ENCODE measurements around the gene ATP8A2.
A peak's percentile ranks its signal among the peaks of the same experiment; 100 is the strongest.

Gene ATP8A2

GRCh38 chr13:25729201-25729600 is 357.4 kb downstream of the ATP8A2 start:
- no peak for DNase-seq (ENCODE audit: low read depth, low spot score)

DNA sequence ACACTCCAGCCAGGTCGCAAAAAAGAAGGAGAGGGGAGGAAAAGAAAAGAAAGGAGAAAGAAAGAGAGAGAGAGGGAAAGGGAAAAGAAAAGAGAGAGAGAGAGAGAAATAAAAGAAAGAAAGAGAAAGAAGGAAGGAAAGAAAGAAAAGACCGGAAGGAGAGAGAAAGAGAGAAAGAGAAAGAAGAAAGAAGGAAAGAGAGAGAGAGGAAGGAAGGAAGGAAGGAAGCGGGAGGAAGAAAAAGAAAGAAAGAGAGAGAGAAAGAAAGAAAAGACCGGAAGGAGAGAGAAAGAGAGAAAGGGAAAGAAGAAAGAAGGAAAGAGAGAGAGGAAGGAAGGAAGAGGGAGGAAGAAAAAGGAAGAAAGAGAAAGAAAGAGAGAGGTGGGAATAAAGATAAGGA is 359.3 kb downstream of the ATP8A2 start:
- no peak for DNase-seq (ENCODE audit: low read depth, low spot score)

- DNase-seq (ENCODE audit: low read depth, low spot score) = no peak
Observed at GRCh38 chr13:25731536-25731935, 359.8 kb downstream of the ATP8A2 start.

DNA sequence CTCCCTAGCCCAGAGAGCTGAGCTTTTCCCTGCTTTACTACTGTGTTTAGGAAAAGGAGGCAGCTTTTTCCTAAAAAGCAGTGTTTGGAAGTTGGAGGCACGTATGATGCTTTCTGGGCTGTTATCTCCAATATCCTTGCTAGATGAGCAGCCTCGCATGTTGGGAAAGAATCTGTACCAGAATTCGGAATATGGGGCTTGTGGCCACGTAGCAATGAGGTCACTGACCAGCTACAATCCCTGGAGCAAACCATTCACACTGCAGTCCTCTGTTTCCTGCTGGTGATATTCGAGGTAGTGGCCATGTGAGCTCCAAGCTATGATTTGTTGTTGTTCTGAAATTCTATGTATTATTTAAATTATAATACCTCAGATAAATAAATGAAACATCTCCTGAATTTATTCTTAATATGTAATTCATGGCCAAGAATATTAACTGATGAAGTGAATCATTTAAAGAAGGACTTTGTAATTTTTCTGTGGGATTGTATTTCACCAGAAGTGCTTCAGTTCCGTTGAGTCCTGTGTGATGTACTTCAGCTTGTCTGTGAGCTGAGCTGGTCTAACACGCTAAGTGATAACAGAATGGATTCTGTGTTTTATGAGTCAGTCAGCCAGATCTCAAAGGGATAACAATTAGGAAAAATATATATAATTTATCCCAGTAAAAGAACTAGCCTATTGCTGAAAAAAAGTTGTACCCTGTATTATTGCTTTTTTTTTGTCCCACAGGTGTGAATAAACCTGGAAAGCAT is 360.5 kb downstream of the ATP8A2 start:
- no peak for DNase-seq (ENCODE audit: low read depth, low spot score)

GRCh38 chr13:25733001-25733491 is 361.3 kb downstream of the ATP8A2 start:
- DNase-seq (ENCODE audit: low read depth, low spot score) = peak; percentile 40

- DNase-seq (ENCODE audit: low read depth, low spot score) = no peak
Observed at GRCh38 chr13:25733696-25734435, 362.1 kb downstream of the ATP8A2 start.

DNA sequence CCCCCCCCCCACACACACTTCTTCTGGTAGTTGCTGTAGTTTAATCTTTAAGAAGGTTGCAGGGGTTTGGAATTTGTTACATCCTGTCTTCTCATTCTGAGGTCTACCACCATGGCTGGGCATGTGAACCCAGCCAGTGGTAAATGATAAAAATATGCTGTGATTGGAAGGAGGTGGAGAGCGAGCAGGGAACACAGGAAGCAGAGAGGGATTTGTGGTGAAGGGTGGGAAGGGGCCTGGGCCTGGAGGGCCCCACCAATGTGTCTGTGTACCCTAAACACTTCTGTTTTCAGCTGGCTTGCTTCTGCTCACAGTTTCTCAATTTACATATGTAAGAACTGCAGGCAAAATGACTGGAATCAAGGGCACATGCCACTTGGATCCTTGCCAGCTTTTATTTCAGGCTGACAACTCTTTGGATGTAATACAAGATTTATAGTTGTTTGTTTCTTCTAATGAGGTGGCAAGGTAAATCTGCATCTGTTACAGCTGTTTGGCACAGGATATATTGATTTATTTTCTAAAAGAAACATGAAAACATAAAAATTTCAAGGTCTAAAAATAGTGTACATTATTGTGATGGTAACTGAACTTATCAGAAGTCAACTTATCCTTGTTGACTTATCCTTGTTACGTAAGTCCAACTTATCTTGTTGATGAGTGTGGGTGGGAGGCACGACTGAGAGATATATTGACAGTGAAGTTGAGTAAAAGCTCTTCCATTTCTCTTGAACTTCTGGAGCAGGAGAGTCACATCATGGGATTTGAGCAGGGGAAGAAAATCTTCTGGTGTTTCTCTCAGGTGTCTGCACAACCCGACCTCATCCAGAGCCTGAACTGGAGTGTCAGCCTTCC is 366.8 kb downstream of the ATP8A2 start:
- no peak for DNase-seq (ENCODE audit: low read depth, low spot score)

- no peak for DNase-seq (ENCODE audit: low read depth, low spot score)
Observed at GRCh38 chr13:25739376-25739775, 367.6 kb downstream of the ATP8A2 start.

DNA sequence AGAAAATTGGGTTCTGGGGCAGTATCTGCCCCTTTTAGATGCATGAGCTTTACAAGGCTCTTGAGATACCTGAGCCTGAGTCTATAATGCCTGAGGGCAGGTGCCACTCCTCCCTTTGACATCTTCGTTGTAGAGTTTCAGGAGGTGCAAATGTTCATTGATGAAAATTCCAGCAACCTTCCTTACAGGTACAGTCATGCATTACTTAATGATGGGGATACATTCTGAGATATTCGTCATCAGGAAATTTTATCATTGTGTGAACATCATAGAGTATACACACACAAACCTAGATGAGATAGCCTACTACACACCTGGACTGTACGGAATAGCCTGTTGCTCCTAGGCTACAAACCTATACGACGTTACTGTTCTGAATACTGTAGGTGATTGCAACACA is 370.0 kb downstream of the ATP8A2 start:
- DNase-seq (ENCODE audit: low read depth, low spot score) = no peak

DNA sequence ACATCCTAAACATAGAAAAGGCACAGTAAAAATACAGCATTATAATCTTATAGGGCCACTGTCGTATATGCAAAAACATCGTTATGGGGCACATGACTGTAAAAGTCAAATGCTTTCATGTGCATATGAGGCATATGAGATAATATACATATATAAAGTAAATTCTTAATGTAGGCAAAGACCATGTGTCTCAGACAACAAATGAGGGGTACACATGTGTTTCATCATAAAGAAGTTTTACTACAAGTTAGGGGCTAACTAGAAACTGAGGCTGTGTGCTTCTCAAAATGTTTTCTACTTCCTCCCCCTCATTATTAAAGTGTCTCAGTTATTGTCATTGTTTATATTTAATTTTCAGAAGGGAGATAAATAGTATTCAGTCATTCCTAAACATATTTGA is 370.4 kb downstream of the ATP8A2 start:
- no peak for DNase-seq (ENCODE audit: low read depth, low spot score)

DNA sequence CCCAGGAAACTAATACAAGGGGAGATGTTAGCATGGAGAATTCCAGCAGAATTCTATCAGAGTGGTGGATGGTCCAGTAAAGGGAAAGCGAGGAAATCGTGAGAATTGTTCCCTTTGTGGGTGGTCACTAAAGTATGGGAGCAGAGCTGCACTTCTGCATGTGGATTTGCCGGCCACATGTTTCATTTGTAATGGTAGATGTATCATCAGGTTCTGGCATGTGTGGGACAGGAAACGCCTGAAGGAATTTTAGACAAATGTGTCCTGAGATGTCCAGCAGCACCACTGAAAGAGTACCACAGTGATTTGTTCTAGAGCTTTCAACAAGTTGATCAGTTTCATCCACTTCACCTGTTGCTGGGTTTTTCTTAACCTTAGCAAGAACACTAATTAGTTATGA is 371.6 kb downstream of the ATP8A2 start:
- DNase-seq (ENCODE audit: low read depth, low spot score) = no peak

- DNase-seq (ENCODE audit: low read depth, low spot score) = no peak
Observed at GRCh38 chr13:25744178-25744577, 372.4 kb downstream of the ATP8A2 start.

DNA sequence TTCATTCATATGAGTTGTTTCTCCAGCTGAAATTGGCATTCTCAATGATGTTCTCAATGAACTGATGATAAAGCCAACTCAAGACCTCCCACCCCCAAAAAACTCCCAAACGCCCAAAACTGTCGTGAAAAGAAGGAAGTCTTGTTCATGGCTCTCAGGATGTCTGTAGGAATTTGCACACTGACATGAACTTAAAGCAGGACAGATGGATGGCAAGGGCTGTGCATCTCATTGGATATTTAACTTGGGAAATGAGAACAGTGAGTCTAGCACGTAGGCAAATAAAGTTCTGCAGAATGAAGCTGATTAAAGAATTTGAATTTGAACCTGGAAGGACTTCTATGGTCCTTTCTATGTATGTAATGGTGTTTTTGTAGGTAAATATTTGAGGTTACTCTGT is 374.4 kb downstream of the ATP8A2 start:
- DNase-seq (ENCODE audit: low read depth, low spot score) = no peak

GRCh38 chr13:25752957-25753551 is 381.3 kb downstream of the ATP8A2 start:
- peak; percentile 52 for DNase-seq (ENCODE audit: low read depth, low spot score)

- DNase-seq (ENCODE audit: low read depth, low spot score) = no peak
Observed at GRCh38 chr13:25753976-25754375, 382.2 kb downstream of the ATP8A2 start.

- DNase-seq (ENCODE audit: low read depth, low spot score) = no peak
Observed at GRCh38 chr13:25756251-25756650, 384.5 kb downstream of the ATP8A2 start.

DNA sequence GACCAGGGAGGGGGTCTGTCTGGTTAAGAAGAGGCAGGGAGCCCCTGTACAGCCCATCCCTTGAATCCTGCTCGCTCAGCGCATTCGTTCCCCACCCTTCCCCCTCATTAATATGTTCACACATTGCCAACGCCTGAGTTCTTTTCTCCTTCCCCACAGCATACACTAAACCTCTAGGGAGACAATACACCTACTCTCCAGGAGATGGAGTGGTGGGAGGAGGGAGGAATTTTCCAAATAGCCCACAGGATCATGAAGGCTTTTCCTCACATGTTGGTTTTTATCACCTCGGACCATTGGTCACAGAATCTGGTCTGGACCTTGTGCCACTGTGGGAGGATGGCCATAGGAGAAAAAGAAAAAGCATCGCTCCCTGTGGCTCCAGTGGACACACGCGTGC is 385.1 kb downstream of the ATP8A2 start:
- DNase-seq (ENCODE audit: low read depth, low spot score) = no peak

GRCh38 chr13:25761041-25761440 is 389.3 kb downstream of the ATP8A2 start:
- no peak for DNase-seq (ENCODE audit: low read depth, low spot score)

GRCh38 chr13:25762281-25762680 is 390.5 kb downstream of the ATP8A2 start:
- no peak for DNase-seq (ENCODE audit: low read depth, low spot score)

DNA sequence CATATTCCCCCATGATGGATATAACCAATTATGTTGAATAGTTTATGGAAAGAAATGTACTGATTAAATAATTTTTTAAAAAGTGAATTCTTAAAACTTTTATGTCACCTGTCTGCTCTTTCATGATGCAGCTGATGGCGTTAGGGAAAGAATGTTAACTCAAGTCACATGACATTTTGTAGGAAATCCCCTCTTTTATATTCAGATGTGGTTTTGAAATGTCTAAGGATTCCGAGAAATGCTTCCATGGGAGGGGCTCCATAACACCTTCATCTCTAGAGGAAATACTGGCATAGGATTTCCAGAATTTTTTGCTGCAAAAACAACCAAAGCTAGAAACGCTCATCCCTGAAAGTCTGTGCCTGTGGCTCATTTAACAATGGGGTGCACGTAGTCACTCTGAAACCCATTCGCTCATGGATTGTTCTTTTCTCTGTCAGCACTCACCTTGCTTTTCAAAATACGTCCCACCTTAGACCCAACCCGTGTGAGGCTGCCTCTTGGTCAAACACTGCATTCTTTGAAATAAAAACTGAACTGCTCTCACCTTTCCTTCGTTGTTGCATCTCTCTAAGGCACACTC is 391.1 kb downstream of the ATP8A2 start:
- DNase-seq (ENCODE audit: low read depth, low spot score) = no peak

DNA sequence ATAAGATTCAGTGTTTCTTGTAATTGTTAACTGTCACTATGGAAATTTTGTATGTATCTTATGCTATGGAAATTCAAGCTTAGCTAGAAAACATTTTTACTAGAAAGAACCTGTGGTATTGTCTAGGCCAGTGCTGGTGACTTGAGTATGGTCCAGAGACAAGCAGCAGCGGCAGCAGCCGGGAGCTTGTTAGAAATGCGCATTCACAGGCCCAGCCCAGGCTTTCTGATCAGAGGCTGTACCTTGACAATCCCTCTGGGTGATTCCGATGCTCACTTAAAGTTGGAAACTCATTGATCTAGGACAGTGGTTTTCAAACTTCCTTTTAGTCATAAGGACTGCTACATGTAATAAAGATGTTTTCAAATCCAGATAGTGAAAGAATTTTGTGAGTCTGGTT is 392.6 kb downstream of the ATP8A2 start:
- DNase-seq (ENCODE audit: low read depth, low spot score) = no peak

All from smooth muscle cell of the brain vasculature (primary cell).